NCI-H1436 treated with DMSO at 0.1 percent for 48 hours (cell line): ENCODE measurements around the gene SYNJ2.

Experiments used
- DNase-seq: peaks from one replicate; lab custom pipeline; 2025; lab: John Stamatoyannopoulos, UW

Gene SYNJ2

GRCh38 chr6:158081657-158081935, 99.9 kb downstream of the SYNJ2 start:
- DNase-seq: no peak

DNA sequence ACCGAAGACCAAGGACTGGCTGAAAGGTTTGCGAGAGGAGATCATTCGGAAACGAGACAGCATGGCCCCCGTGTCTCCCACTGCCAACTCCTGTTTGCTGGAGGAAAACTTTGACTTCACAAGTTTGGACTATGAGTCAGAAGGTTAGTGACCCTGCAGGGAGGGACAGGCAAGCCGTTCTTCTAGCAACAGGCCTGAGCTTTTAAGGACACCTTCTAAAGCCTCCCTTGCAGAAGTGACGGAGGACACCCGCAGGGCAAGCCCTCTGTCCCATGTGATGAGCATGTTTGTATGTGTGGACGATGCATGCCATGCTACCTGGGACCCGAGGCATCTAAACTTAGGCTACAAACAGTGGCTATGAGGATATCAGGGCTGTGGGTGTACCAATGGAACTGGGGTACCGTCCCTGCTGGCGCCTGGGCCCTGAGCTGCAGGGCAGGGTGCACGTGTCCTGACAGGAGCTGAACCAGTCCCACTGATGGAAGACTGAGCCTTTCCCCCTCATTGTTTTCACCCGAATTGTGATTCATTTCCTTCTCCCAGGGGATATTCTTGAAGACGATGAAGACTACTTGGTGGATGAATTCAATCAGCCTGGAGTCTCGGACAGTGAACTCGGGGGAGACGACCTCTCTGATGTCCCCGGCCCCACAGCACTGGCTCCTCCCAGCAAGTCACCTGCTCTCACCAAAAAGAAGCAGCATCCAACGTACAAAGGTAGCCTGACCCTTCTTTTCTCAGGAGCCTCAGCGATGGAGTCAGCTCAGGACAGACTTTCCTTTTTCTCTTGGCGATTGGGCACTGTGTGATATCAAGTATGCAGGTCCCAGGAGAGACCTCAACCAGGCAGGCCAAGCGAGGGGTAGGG, 102.0 kb downstream of the SYNJ2 start:
- DNase-seq: no peak

DNA sequence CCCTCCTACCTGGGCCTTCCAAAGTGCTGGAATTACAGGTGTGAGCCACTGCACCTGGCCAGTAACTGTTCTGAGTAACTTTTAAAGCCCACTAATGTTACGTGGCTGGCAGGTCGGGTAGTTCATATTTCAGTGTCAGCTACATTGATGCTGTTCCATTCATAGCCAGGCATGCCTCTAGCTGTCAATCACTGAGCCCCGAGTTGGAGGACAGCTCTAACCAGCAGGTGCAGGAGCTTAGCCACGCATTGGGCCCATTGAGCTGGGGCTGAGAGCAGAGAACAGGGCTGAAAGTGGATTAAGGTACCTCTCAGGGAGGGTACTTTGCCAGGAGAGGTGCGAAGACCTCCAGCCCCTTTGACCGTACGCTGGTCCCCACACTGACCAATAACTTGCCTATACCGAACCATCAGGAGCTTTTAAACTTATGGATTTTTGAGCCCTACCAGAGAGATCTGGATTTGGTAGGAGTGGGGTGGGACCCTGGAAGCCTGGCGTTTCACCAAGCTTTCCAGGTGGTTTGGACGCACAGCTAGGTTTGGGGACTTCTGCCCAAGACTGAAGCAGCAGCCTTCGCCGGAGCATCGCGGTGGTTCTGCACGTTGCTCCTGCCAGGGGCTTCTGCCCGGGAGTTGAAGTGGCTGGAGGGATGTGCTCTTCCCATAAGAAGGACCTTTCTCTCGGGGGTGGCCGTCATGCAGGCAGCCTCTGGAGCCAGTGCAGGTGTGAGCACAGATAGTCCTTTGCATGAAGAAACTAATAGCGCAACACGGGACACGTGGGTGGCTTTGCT, 103.8 kb downstream of the SYNJ2 start:
- DNase-seq: no peak

- DNase-seq: no peak
Observed at GRCh38 chr6:158086054-158086503, 104.4 kb downstream of the SYNJ2 start.

DNA sequence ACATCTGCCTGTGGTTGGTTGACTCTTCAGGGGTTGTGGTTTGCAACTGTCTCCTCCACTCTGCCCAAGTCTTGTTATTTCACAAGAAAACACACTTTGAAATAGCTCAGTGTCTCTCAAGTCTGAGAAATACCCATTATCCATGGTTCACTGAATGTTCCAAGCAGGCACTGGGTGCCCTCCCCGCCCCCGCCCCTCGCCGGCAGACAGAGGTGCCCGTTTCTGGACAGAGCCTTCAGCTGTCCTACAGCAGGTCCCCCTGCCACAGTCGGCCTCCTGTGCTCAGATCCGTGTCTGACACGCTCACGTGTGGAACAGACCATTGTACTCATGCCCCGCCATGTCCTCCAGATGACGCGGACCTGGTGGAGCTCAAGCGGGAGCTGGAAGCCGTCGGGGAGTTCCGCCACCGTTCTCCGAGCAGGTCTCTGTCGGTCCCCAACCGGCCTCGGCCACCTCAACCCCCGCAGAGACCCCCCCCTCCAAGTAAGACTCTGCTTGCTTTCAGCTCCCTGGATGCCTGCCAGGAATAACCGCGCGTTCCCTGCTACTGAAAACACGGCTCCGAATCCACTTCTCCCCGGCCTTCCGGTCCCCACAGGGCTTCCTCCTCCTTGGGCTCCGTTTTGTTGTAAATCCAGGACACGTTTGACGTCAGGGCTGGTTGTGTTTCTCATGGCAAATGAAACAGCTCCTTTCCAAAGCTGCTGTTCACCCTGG, 105.0 kb downstream of the SYNJ2 start:
- DNase-seq: no peak

- DNase-seq: no peak
Observed at GRCh38 chr6:158087224-158087867, 105.7 kb downstream of the SYNJ2 start.

DNA sequence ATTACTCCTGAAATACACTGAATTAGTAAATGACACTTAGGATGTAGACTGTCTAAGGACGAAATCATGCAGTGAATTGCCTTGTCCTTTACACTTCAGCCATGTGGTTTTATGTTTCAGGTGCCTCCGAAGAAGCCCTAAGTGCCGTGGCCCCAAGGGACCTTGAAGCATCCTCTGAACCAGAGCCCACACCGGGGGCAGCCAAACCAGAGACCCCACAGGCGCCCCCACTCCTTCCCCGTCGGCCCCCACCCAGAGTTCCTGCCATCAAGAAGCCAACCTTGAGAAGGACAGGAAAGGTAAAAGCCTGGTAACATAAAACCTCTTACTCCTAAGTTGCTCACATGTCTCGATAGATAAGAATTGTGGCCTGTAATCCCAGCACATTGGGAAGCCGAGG, 111.1 kb downstream of the SYNJ2 start:
- DNase-seq: no peak

DNA sequence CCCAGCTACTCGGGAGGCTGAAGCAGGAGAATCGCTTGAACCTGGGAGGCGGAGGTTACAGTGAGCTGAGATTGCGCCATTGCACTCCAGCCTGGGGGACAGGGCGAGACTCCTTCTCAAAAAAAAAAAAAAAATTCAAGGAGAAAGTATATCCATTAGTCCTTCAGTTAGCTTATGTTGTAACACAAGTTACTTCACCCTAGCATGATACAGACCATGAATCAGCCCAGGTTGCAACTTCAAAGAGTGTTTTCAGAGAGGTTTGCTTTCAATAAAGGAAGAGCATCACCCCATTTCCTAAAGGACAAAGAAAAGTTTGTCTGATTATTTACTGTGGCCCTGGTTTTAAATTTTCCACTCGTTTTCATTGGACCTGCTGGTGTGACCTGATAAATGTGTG, 113.4 kb downstream of the SYNJ2 start:
- no peak for DNase-seq

GRCh38 chr6:158095671-158096070, 114.0 kb downstream of the SYNJ2 start:
- DNase-seq: no peak

DNA sequence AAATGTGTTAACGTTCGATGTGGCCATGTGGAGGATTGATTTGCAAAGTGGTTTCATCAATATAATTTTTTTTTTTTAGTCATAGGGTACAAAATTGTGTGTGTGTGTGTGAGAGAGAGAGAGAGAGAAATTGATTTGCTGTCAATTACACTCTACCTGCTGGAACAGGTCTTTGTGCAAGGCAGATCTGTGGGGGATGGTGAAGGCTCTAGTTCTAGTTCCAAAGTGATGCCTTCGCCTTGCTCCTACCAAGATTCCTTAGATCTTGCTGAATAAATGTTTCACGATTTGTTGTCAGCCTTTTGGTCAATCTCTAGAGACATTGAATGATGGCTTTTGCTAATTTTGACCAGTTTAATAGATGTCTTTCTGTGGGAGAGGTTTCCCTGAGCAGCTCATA, 121.6 kb downstream of the SYNJ2 start:
- DNase-seq: no peak

DNA sequence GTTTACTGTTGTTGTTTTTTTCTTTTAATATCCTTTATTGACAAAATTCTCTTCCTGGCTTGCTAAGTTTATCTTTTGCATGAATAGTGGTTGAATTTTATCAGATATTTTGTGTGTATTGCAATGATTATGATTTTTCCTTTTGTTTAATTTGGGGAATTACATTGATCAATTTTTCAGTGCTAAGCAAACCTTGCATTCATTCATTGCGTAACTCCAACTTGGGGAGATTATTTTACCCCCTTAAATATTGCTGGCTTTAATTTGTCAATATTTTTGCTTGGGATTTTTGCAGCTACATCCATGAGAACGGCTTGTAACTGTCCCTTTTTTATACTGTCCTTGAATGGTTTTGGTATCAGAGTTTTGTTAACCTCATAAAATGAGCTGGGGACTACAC, 123.0 kb downstream of the SYNJ2 start:
- DNase-seq: no peak

DNA sequence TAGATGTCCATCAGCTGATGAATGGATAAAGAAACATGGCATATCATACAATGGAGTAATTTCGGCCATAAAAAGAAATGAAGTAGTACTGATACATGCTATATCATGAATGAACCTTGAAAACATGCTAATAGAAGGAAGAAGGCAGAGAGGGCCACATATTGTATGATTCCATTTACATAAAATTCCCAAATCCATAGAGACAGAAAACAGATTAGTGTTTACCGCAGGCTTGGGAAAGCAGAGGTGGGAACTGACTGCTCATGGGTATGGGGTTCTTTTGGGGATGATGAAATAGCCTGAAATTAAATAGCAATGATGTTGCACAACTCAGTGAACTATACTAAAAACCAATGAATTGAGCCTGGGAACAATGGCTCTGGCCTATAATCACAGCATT, 128.1 kb downstream of the SYNJ2 start:
- DNase-seq: no peak

GRCh38 chr6:158110986-158111385, 129.3 kb downstream of the SYNJ2 start:
- DNase-seq: no peak

DNA sequence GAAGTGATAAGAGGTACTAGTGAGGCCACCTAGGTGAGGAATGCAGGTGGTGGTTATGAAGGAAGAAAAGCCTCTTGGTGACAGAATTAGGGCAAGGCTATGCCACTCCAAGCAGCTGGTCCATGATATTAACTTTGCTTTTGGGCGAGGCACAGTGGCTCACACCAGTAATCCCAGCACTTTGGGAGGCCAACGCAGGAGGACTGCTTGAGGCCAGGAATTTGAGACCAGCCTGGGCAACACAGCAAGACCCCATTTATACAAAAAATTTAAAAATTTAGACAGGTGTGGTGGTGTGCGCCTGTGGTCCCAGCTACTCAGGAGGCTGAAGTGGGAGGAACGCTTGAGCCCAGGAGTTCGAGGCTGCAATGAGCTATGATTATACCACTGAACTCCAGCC, 130.3 kb downstream of the SYNJ2 start:
- no peak for DNase-seq

DNA sequence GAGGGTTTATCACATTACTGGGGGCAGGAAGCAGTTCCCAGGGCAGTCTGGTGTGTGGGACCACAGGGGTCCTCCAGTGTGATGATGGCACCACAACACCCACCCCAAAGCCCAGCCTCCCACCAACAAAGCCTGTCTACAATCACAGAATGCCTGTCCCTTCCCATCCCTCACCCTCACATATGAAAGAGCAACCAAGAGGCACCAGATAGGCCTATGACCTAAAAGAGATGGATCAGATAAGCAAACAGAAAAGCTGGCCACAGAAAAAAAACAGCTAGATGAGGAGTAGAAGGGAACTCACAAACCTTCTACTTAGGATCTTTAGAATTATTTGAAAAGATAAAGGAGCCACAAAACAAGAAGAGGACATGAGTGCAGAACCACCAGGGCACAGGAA, 132.1 kb downstream of the SYNJ2 start:
- no peak for DNase-seq

- no peak for DNase-seq
Observed at GRCh38 chr6:158115102-158115501, 133.4 kb downstream of the SYNJ2 start.

- no peak for DNase-seq
Observed at GRCh38 chr6:158115508-158115907, 133.8 kb downstream of the SYNJ2 start.

- DNase-seq: no peak
Observed at GRCh38 chr6:158118886-158119285, 137.2 kb downstream of the SYNJ2 start.

- no peak for DNase-seq
Observed at GRCh38 chr6:158121335-158121734, 139.7 kb downstream of the SYNJ2 start.

- no peak for DNase-seq
Observed at GRCh38 chr6:158122048-158122447, 140.4 kb downstream of the SYNJ2 start.

DNA sequence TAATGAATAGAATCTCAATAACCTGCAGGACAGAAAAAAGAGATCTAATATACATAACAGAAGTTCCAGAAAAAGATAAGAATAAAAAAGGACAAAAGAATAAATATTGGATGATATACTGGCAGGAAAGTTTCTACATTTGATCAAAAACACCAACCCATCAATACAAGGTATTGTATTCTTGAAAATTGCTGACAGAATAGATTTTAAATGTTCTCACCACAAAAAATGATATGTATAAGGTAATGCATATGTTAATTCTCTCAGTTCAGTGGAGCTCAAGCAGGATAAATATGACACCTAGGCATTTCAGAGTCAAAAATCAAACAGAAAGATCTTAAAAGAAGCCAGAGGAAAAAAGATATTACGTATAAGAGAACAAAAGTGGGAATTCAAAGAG, 142.6 kb downstream of the SYNJ2 start:
- DNase-seq: no peak

DNA sequence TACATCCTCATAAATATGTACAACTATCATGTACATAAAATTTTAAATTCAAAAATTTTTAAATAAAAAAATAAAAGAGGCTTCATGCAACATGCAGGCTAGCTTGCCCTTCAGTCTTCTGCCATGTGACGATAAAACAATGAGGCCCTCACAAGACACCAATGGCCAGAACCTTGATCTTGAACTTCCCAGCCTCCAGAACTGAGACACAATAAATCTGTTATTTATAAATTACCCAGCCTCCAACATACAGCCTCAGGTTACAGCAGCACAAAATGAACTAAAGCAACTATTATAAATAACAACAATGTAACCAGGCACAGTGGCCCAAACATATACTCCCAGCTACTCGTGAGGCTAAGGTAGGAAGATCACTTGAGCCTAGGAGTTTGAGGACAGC, 143.6 kb downstream of the SYNJ2 start:
- no peak for DNase-seq
